SK-N-SH (cell line): ENCODE data around the gene PEX5. TPM values are rescaled to one million over a fixed set of nuclear protein-coding genes. Genes with fewer than 3 reads are reported as not detected.

Experiments used
- CTCF ChIA-PET: fragments of 300-600, 350-600 bp; formaldehyde crosslinking; extraction: SDS; loops from one replicate; lab custom pipeline; 2021; lab: Yijun Ruan, JAX
- POLR2A ChIA-PET: fragments of 350-600 bp; sonication (Branson Sonifier 250); formaldehyde crosslinking; extraction: SDS; loops from one replicate; lab custom pipeline; 2020; ENCODE audit warnings: antibody characterized with exemption, inconsistent platforms; lab: Yijun Ruan, JAX
- DNase-seq: peaks from one replicate; pipeline ENCODE4 v3.0.0; 2012
- H2AFZ ChIP-seq: fragments of 200-600 bp; sonication (generic); 2 replicates; pipeline ENCODE4 v1.8.1; 2016; ENCODE audit warnings: antibody characterized with exemption, mild to moderate bottlenecking, low read depth
- H3F3A ChIP-seq: fragments of 200-600 bp; sonication (generic); replicated peaks from 2 replicates; pipeline ENCODE3; 2016; ENCODE audit warnings: antibody characterized with exemption, mild to moderate bottlenecking; ENCODE audit not compliant: insufficient read depth
- H3K27ac ChIP-seq, 2 experiments: fragments of 200-500 bp in 1 of 2; fragments of 200-600 bp in 1 of 2; sonication (Bioruptor generic) in 1 of 2; sonication (generic), shearing (Covaris generic) in 1 of 2; 2 replicates each; pipeline versions ENCODE4 v1.5.1 to v1.6.1; 2014 to 2016; ENCODE audit warnings: low read depth in 2 of 2, inconsistent platforms in 1 of 2, low read length in 1 of 2, mild to moderate bottlenecking in 1 of 2, mixed read lengths in 1 of 2
- H3K27me3 ChIP-seq: fragments of 200-600 bp; sonication (generic), shearing (Covaris generic); 2 replicates; pipeline ENCODE4 v1.6.1; 2016; ENCODE audit warnings: mixed run types; ENCODE audit not compliant: insufficient read depth
- H3K36me3 ChIP-seq, 2 experiments: fragments of 200-500 bp in 1 of 2; fragments of 200-600 bp in 1 of 2; sonication (Bioruptor generic) in 1 of 2; sonication (generic) in 1 of 2; replicated peaks in 1 of 2; 2 replicates each; pipeline versions ENCODE3 to v1.5.1; 2014 to 2016; ENCODE audit warnings: low read length in 1 of 2, mild to moderate bottlenecking in 1 of 2; ENCODE audit not compliant: insufficient read depth in 2 of 2, control insufficient read depth in 1 of 2
- H3K4me1 ChIP-seq, 2 experiments: fragments of 200-500 bp in 1 of 2; fragments of 200-600 bp in 1 of 2; sonication (Bioruptor generic) in 1 of 2; sonication (generic), shearing (Covaris generic) in 1 of 2; 2 replicates each; pipeline versions ENCODE4 v1.5.1 to v1.6.1; 2014 to 2016; ENCODE audit warnings: low read depth in 1 of 2, low read length in 1 of 2, mixed run types in 1 of 2; ENCODE audit not compliant: insufficient read depth in 2 of 2, control insufficient read depth in 1 of 2
- H3K4me2 ChIP-seq: fragments of 200-600 bp; sonication (generic), shearing (Covaris generic); 2 replicates; pipeline ENCODE4 v1.6.1; 2017; ENCODE audit warnings: mixed run types
- H3K4me3 ChIP-seq, 2 experiments: fragments of 200-500 bp in 1 of 2; fragments of 200-600 bp in 1 of 2; sonication (Bioruptor generic) in 1 of 2; sonication (generic), shearing (Covaris generic) in 1 of 2; 2 replicates each; pipeline versions ENCODE4 v1.5.1 to v1.8.1; 2014 to 2016; ENCODE audit warnings: low read depth in 2 of 2, inconsistent platforms in 1 of 2, low read length in 1 of 2, mild to moderate bottlenecking in 1 of 2, mixed read lengths in 1 of 2, moderate library complexity in 1 of 2
- H3K79me2 ChIP-seq: fragments of 200-600 bp; sonication (generic); 2 replicates; pipeline ENCODE4 v1.8.1; 2017; ENCODE audit warnings: mild to moderate bottlenecking; ENCODE audit not compliant: insufficient read depth
- H3K9ac ChIP-seq: fragments of 200-600 bp; sonication (generic); 2 replicates; pipeline ENCODE4 v1.6.1; 2017; ENCODE audit warnings: mixed run types
- H3K9me2 ChIP-seq: fragments of 200-600 bp; sonication (generic); 2 replicates; pipeline ENCODE4 v1.6.1; 2017; ENCODE audit warnings: mixed run types
- H3K9me3 ChIP-seq: fragments of 200-600 bp; sonication (generic); 2 replicates; pipeline ENCODE4 v1.6.1; 2017; ENCODE audit warnings: mixed run types, mild to moderate bottlenecking, moderate library complexity
- H4K20me1 ChIP-seq: fragments of 200-600 bp; sonication (generic); 2 replicates; pipeline ENCODE4 v1.6.1; 2017; ENCODE audit warnings: mild to moderate bottlenecking, mixed run types; ENCODE audit not compliant: insufficient read depth
- ELF1 ChIP-seq: IDR thresholded peaks from 2 replicates; pipeline ENCODE4 v1.4.0; 2012
- EP300 ChIP-seq, 2 experiments: IDR thresholded peaks; 2 replicates each; pipeline versions ENCODE4 v1.4.0 to v1.6.1; 2012; ENCODE audit warnings: borderline replicate concordance in 1 of 2, low read depth in 1 of 2, low read length in 1 of 2
- EZH2phosphoT487 ChIP-seq: fragments of 200-600 bp; sonication (generic); IDR thresholded peaks from 2 replicates; pipeline ENCODE4 v1.6.1; 2017; ENCODE audit warnings: low read depth, mixed run types, mild to moderate bottlenecking, antibody characterized with exemption, moderate library complexity, borderline replicate concordance
- FOXJ3 ChIP-seq: sonication (generic); formaldehyde crosslinking; IDR thresholded peaks from 2 replicates; pipeline ENCODE4 v1.5.1; 2020; ENCODE audit warnings: mild to moderate bottlenecking, missing genetic modification reagents
- FOXM1 ChIP-seq: IDR thresholded peaks from 2 replicates; pipeline ENCODE4 v1.4.0; 2012; ENCODE audit warnings: low read depth, mild to moderate bottlenecking
- GABPA ChIP-seq: IDR thresholded peaks from 2 replicates; pipeline ENCODE4 v1.4.0; 2012; ENCODE audit warnings: low read depth, mild to moderate bottlenecking
- JUND ChIP-seq: IDR thresholded peaks from 2 replicates; pipeline ENCODE4 v1.4.0; 2012
- NFIC ChIP-seq: IDR thresholded peaks from 2 replicates; pipeline ENCODE4 v1.4.0; 2012; ENCODE audit warnings: borderline replicate concordance
- RAD21 ChIP-seq: IDR thresholded peaks from 2 replicates; pipeline ENCODE4 v1.6.1; 2012; ENCODE audit warnings: mild to moderate bottlenecking, low read length
- RFX5 ChIP-seq: IDR thresholded peaks from 2 replicates; pipeline ENCODE4 v1.6.1; 2012; ENCODE audit warnings: mild to moderate bottlenecking, improper control_type of control experiment, low read length
- RXRA ChIP-seq: IDR thresholded peaks from 2 replicates; pipeline ENCODE4 v1.4.0; 2012; ENCODE audit warnings: low read depth, mild to moderate bottlenecking, borderline replicate concordance
- SIN3A ChIP-seq: IDR thresholded peaks from 2 replicates; pipeline ENCODE4 v1.6.1; 2012; ENCODE audit warnings: low read depth, mild to moderate bottlenecking, low read length, moderate library complexity, borderline replicate concordance
- SMC3 ChIP-seq: IDR thresholded peaks from 2 replicates; pipeline ENCODE4 v1.6.1; 2012; ENCODE audit warnings: low read depth, low read length, improper control_type of control experiment
- TAF1 ChIP-seq: IDR thresholded peaks from 2 replicates; pipeline ENCODE4 v1.6.1; 2012; ENCODE audit warnings: low read depth, mild to moderate bottlenecking, low read length, moderate library complexity, borderline replicate concordance
- TCF12 ChIP-seq: IDR thresholded peaks from 2 replicates; pipeline ENCODE4 v1.4.0; 2012
- YY1 ChIP-seq: IDR thresholded peaks from 2 replicates; pipeline ENCODE4 v1.4.0; 2012; ENCODE audit warnings: low read depth, mild to moderate bottlenecking
- WGBS: methylation state at CpG from one replicate; pipeline ENCODE4 v1.1.6; 2017; ENCODE audit warnings: low lambda C conversion rate; 5-methylcytosine and 5-hydroxymethylcytosine counted together
- polyA plus RNA-seq, 3 experiments: library from polyadenylated mRNA; depleted of rRNA; stranded (reverse); fragments of >200 nt; gene quantifications; 2 replicates each; pipeline ENCODE4 v1.2.3, GENCODE V29; 2012
- TF ChIP-seq, protein P1 (sequence below): fragments of 200-600 bp; sonication (generic); IDR thresholded peaks from 2 replicates; pipeline ENCODE4 v1.6.1; 2017; ENCODE audit warnings: antibody characterized with exemption, mild to moderate bottlenecking, moderate library complexity
- TF ChIP-seq, protein P2 (sequence below): IDR thresholded peaks from 2 replicates; pipeline ENCODE4 v1.4.0; 2012; ENCODE audit warnings: low read depth
- TF ChIP-seq, protein P3 (sequence below): fragments of 150-350 bp; IDR thresholded peaks from 2 replicates; pipeline ENCODE4 v1.6.1; 2017; ENCODE audit warnings: antibody characterized with exemption, low read length, low read depth, borderline replicate concordance
- TF ChIP-seq, protein P4 (sequence below): IDR thresholded peaks from 2 replicates; pipeline ENCODE4 v1.4.0; 2012; ENCODE audit warnings: low read depth, borderline replicate concordance

The PEX5 gene
- polyA plus RNA-seq, 1 of the 3 experiments (the other 2 are of a cell fraction), result 22.6 TPM

DNA sequence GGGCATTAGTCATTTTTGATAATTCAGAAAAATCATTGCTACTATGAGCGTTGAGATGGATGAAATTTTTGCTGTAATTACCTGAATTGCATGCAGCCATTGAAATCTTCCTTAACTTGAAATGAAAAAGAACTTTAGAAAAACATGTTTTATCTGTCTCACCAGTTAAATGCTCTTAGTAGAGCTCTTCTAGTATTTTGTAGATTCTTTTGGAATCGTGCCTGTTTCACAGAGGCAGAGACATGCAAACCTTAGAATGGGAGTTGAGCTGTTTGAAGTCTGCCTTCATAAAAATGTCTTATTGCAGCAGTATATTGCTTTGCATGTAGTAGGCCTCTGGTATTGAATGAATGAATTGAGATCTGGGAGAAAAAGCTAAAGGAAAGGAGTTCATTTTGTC, 4.2 kb downstream of the PEX5 start:
- H3K9ac ChIP-seq, result no peak overlapping the region
- H3F3A ChIP-seq, result no peaks in the 10 kb centered on the region
- H2AFZ ChIP-seq, result no peak overlapping the region
- H3K9me2 ChIP-seq, result no peaks in the 10 kb centered on the region
- CTCF ChIA-PET, result interaction anchor here (1.1 to 2.6 kb wide), 4 partner anchors 11 to 51 kb away, joined by 3 to 9 read pairs (median 8); no protein-coding TSS in a partner anchor
- no peaks in the 10 kb centered on the region for H4K20me1 ChIP-seq
- H3K4me2 ChIP-seq, result no peak overlapping the region
- peaks cover 4 to 14% of the 10 kb centered on the region in 2 experiments; a peak in 3 of 4 replicates for H3K4me1 ChIP-seq
- H3K9me3 ChIP-seq, result no peaks in the 10 kb centered on the region
- no peaks in the 10 kb centered on the region; the same call in 1 of the 2 replicates for H3K79me2 ChIP-seq
- H3K27ac ChIP-seq, result no peak overlapping the region
- TF ChIP-seq FOXJ3, result no peak
- no peak for TF ChIP-seq TCF12
- no peak for TF ChIP-seq RXRA
- TF ChIP-seq RFX5, result no peak
- TF ChIP-seq EP300 (IDR thresholded peaks at IDR 0.05; ENCODE audit: borderline replicate concordance in 1 of 2, low read depth in 1 of 2, low read length in 1 of 2), result no peak
- no peak for TF ChIP-seq SMC3
- TF ChIP-seq NFIC, result no peak
- no peak for TF ChIP-seq GABPA
- TF ChIP-seq, protein P1, sequence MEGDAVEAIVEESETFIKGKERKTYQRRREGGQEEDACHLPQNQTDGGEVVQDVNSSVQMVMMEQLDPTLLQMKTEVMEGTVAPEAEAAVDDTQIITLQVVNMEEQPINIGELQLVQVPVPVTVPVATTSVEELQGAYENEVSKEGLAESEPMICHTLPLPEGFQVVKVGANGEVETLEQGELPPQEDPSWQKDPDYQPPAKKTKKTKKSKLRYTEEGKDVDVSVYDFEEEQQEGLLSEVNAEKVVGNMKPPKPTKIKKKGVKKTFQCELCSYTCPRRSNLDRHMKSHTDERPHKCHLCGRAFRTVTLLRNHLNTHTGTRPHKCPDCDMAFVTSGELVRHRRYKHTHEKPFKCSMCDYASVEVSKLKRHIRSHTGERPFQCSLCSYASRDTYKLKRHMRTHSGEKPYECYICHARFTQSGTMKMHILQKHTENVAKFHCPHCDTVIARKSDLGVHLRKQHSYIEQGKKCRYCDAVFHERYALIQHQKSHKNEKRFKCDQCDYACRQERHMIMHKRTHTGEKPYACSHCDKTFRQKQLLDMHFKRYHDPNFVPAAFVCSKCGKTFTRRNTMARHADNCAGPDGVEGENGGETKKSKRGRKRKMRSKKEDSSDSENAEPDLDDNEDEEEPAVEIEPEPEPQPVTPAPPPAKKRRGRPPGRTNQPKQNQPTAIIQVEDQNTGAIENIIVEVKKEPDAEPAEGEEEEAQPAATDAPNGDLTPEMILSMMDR, result no peak
- no peak for TF ChIP-seq SIN3A
- TF ChIP-seq, protein P2, sequence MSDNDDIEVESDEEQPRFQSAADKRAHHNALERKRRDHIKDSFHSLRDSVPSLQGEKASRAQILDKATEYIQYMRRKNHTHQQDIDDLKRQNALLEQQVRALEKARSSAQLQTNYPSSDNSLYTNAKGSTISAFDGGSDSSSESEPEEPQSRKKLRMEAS, result no peak
- TF ChIP-seq, protein P3, sequence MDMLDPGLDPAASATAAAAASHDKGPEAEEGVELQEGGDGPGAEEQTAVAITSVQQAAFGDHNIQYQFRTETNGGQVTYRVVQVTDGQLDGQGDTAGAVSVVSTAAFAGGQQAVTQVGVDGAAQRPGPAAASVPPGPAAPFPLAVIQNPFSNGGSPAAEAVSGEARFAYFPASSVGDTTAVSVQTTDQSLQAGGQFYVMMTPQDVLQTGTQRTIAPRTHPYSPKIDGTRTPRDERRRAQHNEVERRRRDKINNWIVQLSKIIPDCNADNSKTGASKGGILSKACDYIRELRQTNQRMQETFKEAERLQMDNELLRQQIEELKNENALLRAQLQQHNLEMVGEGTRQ, result no peak
- TF ChIP-seq, protein P4, sequence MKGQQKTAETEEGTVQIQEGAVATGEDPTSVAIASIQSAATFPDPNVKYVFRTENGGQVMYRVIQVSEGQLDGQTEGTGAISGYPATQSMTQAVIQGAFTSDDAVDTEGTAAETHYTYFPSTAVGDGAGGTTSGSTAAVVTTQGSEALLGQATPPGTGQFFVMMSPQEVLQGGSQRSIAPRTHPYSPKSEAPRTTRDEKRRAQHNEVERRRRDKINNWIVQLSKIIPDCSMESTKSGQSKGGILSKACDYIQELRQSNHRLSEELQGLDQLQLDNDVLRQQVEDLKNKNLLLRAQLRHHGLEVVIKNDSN, result no peak
- no peak for TF ChIP-seq YY1
- WGBS, result 93% methylated on average over 2 of the region's 2 CpGs
- H3K27me3 ChIP-seq, result no peaks in the 10 kb centered on the region
- H3K4me3 ChIP-seq, result no peak overlapping the region
- POLR2A ChIA-PET, result no interaction called here
- DNase-seq, result no peak
- H3K36me3 ChIP-seq, result peaks cover 26 to 55% of the 10 kb centered on the region in 2 experiments

DNA sequence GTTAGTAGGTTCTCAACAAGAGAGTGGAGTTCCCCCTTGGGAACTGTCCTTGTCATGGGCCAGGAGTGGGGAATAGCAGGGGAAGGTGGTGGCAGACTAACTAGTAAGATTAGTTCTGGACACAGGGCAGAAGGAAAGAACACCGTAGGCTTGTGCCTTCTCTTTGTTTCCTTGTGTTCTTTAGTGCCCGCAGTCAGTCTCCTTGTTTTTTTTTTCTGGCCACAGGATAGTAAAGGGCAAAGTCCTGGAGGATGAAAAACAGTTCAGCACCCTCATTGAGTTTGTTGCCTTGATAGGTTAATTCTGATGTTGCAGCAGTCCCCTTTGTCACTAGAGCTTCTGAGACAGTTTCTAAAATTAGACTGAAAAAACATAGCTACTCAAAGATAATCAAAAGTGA, 8.4 kb downstream of the PEX5 start:
- no peaks in the 10 kb centered on the region for H3K9me2 ChIP-seq
- no peaks in the 10 kb centered on the region for H3K27me3 ChIP-seq
- DNase-seq, result no peak
- CTCF ChIA-PET, result no interaction called here
- H3F3A ChIP-seq, result no peaks in the 10 kb centered on the region
- no peak overlapping the region for H3K4me2 ChIP-seq
- no peaks in the 10 kb centered on the region for H3K79me2 ChIP-seq
- WGBS, result 71% methylated on average over 2 of the region's 2 CpGs
- H2AFZ ChIP-seq, result no peak overlapping the region
- H3K9me3 ChIP-seq, result no peaks in the 10 kb centered on the region
- peaks cover 31 to 56% of the 10 kb centered on the region in 2 experiments for H3K36me3 ChIP-seq
- no peak overlapping the region for H3K4me3 ChIP-seq
- no peaks in the 10 kb centered on the region for H4K20me1 ChIP-seq
- H3K4me1 ChIP-seq, result no peaks in the 10 kb centered on the region; a peak in 1 of 4 replicates
- POLR2A ChIA-PET, result no interaction called here
- no peak for TF ChIP-seq EP300 (IDR thresholded peaks at IDR 0.05; ENCODE audit: borderline replicate concordance in 1 of 2, low read depth in 1 of 2, low read length in 1 of 2)
- no peak for TF ChIP-seq RAD21
- TF ChIP-seq JUND, result no peak
- TF ChIP-seq SIN3A, result no peak
- TF ChIP-seq ELF1, result no peak
- TF ChIP-seq EZH2phosphoT487, result no peak
- TF ChIP-seq TAF1, result no peak
- TF ChIP-seq FOXM1, result no peak
- no peak overlapping the region for H3K9ac ChIP-seq
- H3K27ac ChIP-seq, result no peak overlapping the region
